Heart left ventricle (tissue), 16 donors: Measurements from ENCODE around the gene CELSR1. TPM values are rescaled to one million over a fixed set of nuclear protein-coding genes. Genes with fewer than 3 reads are reported as not detected.

Source experiments
- ATAC-seq, 4 donors: fragments of 200-7000 bp; cut with Tn5 transposase; one replicate each; pipeline ENCODE4 v1.9.1; 2020 to 2022; ENCODE audit warnings: moderate library complexity in 4 of 4, mild to moderate bottlenecking in 3 of 4, moderate number of reproducible peaks in 1 of 4
- DNase-seq, 5 donors: peaks; one replicate each; pipeline ENCODE4 v3.0.0-alpha.2; 2020
- H3K27ac ChIP-seq, 12 donors: fragments of 200-600 bp; sonication (generic) in 4 of 12; one replicate each; pipeline versions ENCODE4 v1.5.0 to v1.8.0; 2016 to 2022; ENCODE audit warnings: mild to moderate bottlenecking in 2 of 12
- H3K27me3 ChIP-seq, 9 donors: fragments of 200-600 bp; sonication (generic) in 2 of 9; one replicate each; pipeline versions ENCODE4 v1.5.1 to v1.8.0; 2016 to 2022; ENCODE audit warnings: mild to moderate bottlenecking in 3 of 9
- H3K36me3 ChIP-seq, 9 donors: fragments of 200-600 bp; sonication (generic) in 2 of 9; one replicate each; pipeline versions ENCODE4 v1.5.0 to v1.8.0; 2018 to 2022; ENCODE audit warnings: mild to moderate bottlenecking in 2 of 9
- H3K4me1 ChIP-seq, 12 donors: fragments of 200-600 bp; sonication (generic) in 4 of 12; one replicate each; pipeline versions ENCODE4 v1.5.0 to v1.8.0; 2016 to 2022; ENCODE audit warnings: mild to moderate bottlenecking in 3 of 12
- H3K4me3 ChIP-seq, 12 donors: fragments of 200-600 bp; sonication (generic) in 4 of 12; one replicate each; pipeline versions ENCODE4 v1.5.0 to v1.8.0; 2017 to 2022; ENCODE audit warnings: mild to moderate bottlenecking in 9 of 12, moderate library complexity in 4 of 12
- H3K9me3 ChIP-seq, 12 donors: fragments of 200-600 bp; sonication (generic) in 4 of 12; one replicate each; pipeline versions ENCODE4 v1.5.0 to v1.8.0; 2016 to 2022; ENCODE audit warnings: mild to moderate bottlenecking in 1 of 12
- POLR2A ChIP-seq, 2 donors: fragments of 450-650 bp; IDR thresholded peaks; one replicate each; pipeline ENCODE4 v1.6.1; 2017; ENCODE audit warnings: antibody characterized with exemption in 2 of 2, mild to moderate bottlenecking in 2 of 2, moderate library complexity in 2 of 2
- WGBS, 4 donors: extraction: QIAGEN DNeasy Blood & Tissue Kit in 2 of 4; methylation state at CpG; one replicate each; pipeline versions ENCODE4 v1.1.5 to v1.1.7; 2013 to 2018; 5-methylcytosine and 5-hydroxymethylcytosine counted together
- intact Hi-C, 10 donors: fragments of 100-400 bp; cut with DNase I; formaldehyde crosslinking; loops; one replicate each; pipeline versions ENCODE4 v1.11.1 to v1.14.2; 2022
- polyA plus RNA-seq, 2 donors: library from polyadenylated mRNA; stranded (reverse); fragments of 200-250 nt; gene quantifications; one replicate each; pipeline ENCODE4 v1.2.3, GENCODE V29; 2013
- total RNA-seq, 9 donors: library from RNA; depleted of rRNA in 2 of 9; stranded (reverse); fragments of >200 nt in 2 of 9; fragmentation: NEBNext Ultra II Directional in 3 of 9; extraction: Animal tissue kit (Norgen Biotek cat#: 25700) in 3 of 9; gene quantifications; one replicate each; pipeline versions ENCODE4 v1.1.0 to v1.2.4, GENCODE V29; 2016 to 2023
- TF ChIP-seq, protein P1 (sequence below), 12 donors: fragments of 200-600 bp; sonication (generic) in 4 of 12; IDR thresholded peaks; one replicate each; pipeline versions ENCODE4 v1.5.0 to v1.8.0; 2018 to 2022; ENCODE audit warnings: antibody characterized with exemption in 12 of 12, mild to moderate bottlenecking in 5 of 12
- donor health status: ischemic (EF 13 %, LVEDD 7.1; RV severe dilation, severe dysfunction).
- donor health status: healthy with polysubstance abuse.
- donor health status: DM: no; HTN: yes; CAD: no.
- donor health status: DM: no; HTN: no; CAD: no.
- donor health status: ischemic (EF 25% LVEDD 6.9; RV normal size, moderate dysfunction).
- donor health status: ischemic (EF 25% LVEDD 5.7; RV mildly dilated, moderate dysfunction).
- donor health status: healthy.
- donor health status: DM: yes; HTN: yes; CAD: no.
- donor health status: ischemic (EF 35%, LVEDD 5.7; RV mildly dilated, moderate dysfunction).
- donor health status: nonischemic (EF 11% LVEDD 7.7; RV severe dilation, severe dysfunction).
- donor health status: DM: yes; HTN: yes; CAD: no.
- donor health status: PGD.
- donor health status: ischemic (EF 29% LVEDD 5.4; RV normal size, mild dysfunction).
- donor health status: nonischemic (EF 23%, LVEDD 6.1; RV moderate dilation, normal function).

Gene CELSR1
- total and polyA plus RNA-seq, 11 donors: 5.9 to 15.8 (median 11.9) TPM

- 71 to 85% (median 79%) methylated on average over 7 to 12 of the region's 12 CpGs for WGBS, 4 donors
Measured at GRCh38 chr22:46551996-46552395, 14.6 kb upstream of the CELSR1 start.

DNA sequence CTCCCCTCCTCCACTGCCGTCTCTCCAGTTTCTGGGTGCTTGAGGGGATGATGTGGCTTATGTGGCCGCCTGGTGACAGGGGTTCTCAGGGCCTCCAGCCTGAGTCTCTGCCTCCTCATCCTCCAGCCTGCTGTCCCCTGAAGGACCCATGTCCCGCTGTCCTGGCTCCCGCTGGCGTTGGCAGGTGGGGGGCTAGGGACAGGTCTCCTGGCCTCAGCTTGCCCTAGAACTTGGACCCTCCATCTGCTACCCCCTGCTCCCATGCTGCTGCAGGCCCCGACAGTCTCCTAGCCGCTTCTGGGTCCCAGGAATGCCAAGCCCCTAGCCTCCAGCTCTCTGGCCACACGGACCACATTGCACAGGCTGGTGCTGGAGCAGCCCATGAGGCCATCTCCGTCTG is 13.9 kb upstream of the CELSR1 start:
- Histone ChIP-seq H3K36me3 (peaks cover 0 to 8% (median 0%) of the 10 kb centered on the region in 9 donors), H3K9me3 (peaks cover 0 to 14% (median 0%) of the 10 kb centered on the region in 12 donors), H3K4me3 (no peak overlapping the region), H3K4me1 (peaks cover 0 to 52% (median 23%) of the 10 kb centered on the region in 12 donors), H3K27ac (peak overlapping the region in 1 of 12 donors; percentile 86), H3K27me3 (no peaks in the 10 kb centered on the region)
- TF ChIP-seq, protein P1, sequence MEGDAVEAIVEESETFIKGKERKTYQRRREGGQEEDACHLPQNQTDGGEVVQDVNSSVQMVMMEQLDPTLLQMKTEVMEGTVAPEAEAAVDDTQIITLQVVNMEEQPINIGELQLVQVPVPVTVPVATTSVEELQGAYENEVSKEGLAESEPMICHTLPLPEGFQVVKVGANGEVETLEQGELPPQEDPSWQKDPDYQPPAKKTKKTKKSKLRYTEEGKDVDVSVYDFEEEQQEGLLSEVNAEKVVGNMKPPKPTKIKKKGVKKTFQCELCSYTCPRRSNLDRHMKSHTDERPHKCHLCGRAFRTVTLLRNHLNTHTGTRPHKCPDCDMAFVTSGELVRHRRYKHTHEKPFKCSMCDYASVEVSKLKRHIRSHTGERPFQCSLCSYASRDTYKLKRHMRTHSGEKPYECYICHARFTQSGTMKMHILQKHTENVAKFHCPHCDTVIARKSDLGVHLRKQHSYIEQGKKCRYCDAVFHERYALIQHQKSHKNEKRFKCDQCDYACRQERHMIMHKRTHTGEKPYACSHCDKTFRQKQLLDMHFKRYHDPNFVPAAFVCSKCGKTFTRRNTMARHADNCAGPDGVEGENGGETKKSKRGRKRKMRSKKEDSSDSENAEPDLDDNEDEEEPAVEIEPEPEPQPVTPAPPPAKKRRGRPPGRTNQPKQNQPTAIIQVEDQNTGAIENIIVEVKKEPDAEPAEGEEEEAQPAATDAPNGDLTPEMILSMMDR (IDR thresholded peaks at IDR 0.05): no peak
- TF ChIP-seq POLR2A (IDR thresholded peaks at IDR 0.05): no peak
- ATAC-seq (no peak), DNase-seq (peak in 1 of 5 donors; percentile 23)
- intact Hi-C loops: no loop called here
- WGBS, 4 donors: 79 to 90% (median 85%) methylated on average over 7 to 9 of the region's 9 CpGs

More at GRCh38 chr22:46551996-46552395, 14.6 kb upstream of the CELSR1 start:
- peaks cover 0 to 8% (median 0%) of the 10 kb centered on the region in 9 donors for H3K36me3 ChIP-seq
- TF ChIP-seq, protein P1 (IDR thresholded peaks at IDR 0.05): no peak
- TF ChIP-seq POLR2A (IDR thresholded peaks at IDR 0.05): no peak
- H3K27me3 ChIP-seq: no peaks in the 10 kb centered on the region
- peaks cover 0 to 45% (median 19%) of the 10 kb centered on the region in 12 donors for H3K4me1 ChIP-seq
- no peak overlapping the region for H3K4me3 ChIP-seq
- DNase-seq (no peak), ATAC-seq (no peak)
- intact Hi-C loops: no loop called here
- no peak overlapping the region for H3K27ac ChIP-seq
- H3K9me3 ChIP-seq: peaks cover 0 to 18% (median 2%) of the 10 kb centered on the region in 12 donors

GRCh38 chr22:46549971-46550641 is 12.7 kb upstream of the CELSR1 start:
- TF ChIP-seq, protein P1 (IDR thresholded peaks at IDR 0.05): no peak
- TF ChIP-seq POLR2A (IDR thresholded peaks at IDR 0.05): no peak
- Histone ChIP-seq H3K9me3 (peaks cover 0 to 14% (median 0%) of the 10 kb centered on the region in 12 donors), H3K36me3 (peaks cover 0 to 8% (median 0%) of the 10 kb centered on the region in 9 donors), H3K4me1 (peaks cover 0 to 61% (median 28%) of the 10 kb centered on the region in 12 donors), H3K27me3 (no peaks in the 10 kb centered on the region), H3K4me3 (peak overlapping the region in 6 of 12 donors; percentile 0 to 17 (median 14)), H3K27ac (peak overlapping the region in 10 of 12 donors; percentile 16 to 98 (median 91))
- ATAC-seq: no peak
- intact Hi-C loops: loop anchor here in 4 of 10 donors (10.0 kb wide), 3 partner anchors 305 to 555 kb away; no protein-coding TSS in a partner anchor
- DNase-seq: peak in 1 of 5 donors; percentile 21
- WGBS, 4 donors: 73 to 84% (median 75%) methylated on average over 14 to 17 of the region's 17 CpGs

GRCh38 chr22:46549563-46549840 is 12.1 kb upstream of the CELSR1 start:
- intact Hi-C loops: loop anchor here in 4 of 10 donors (10.0 kb wide), 3 partner anchors 305 to 555 kb away; no protein-coding TSS in a partner anchor
- WGBS, 4 donors: 59 to 80% (median 76%) methylated on average over 4 of the region's 4 CpGs

More at GRCh38 chr22:46549563-46549840, 12.1 kb upstream of the CELSR1 start:
- Histone ChIP-seq H3K4me1 (peaks cover 0 to 55% (median 29%) of the 10 kb centered on the region in 12 donors), H3K4me3 (peak overlapping the region in 7 of 12 donors; percentile 0 to 17 (median 12)), H3K9me3 (peaks cover 0 to 14% (median 0%) of the 10 kb centered on the region in 12 donors), H3K27ac (peak overlapping the region; percentile 47 to 98 (median 91)), H3K27me3 (no peaks in the 10 kb centered on the region), H3K36me3 (peaks cover 0 to 8% (median 0%) of the 10 kb centered on the region in 9 donors)
- ATAC-seq (no peak), DNase-seq (peak in 1 of 5 donors; percentile 27)
- TF ChIP-seq, protein P1 (IDR thresholded peaks at IDR 0.05): no peak
- TF ChIP-seq POLR2A (IDR thresholded peaks at IDR 0.05): no peak
